HG03354 (cell line): ENCODE results near the gene PTGR2.
"Not testable (repeated sequence)": the region's sequence is repeated elsewhere in the genome, so short reads cannot be mapped to it uniquely, and the experiment has no call there.

Experiments used
- ATAC-seq: cut with Tn5 transposase; IDR thresholded peaks from one replicate; pipeline ENCODE4 v1.9.1; 2021; ENCODE audit warnings: mild to moderate bottlenecking; ENCODE audit not compliant: unreplicated experiment, poor library complexity, severe bottlenecking

PTGR2 gene

DNA sequence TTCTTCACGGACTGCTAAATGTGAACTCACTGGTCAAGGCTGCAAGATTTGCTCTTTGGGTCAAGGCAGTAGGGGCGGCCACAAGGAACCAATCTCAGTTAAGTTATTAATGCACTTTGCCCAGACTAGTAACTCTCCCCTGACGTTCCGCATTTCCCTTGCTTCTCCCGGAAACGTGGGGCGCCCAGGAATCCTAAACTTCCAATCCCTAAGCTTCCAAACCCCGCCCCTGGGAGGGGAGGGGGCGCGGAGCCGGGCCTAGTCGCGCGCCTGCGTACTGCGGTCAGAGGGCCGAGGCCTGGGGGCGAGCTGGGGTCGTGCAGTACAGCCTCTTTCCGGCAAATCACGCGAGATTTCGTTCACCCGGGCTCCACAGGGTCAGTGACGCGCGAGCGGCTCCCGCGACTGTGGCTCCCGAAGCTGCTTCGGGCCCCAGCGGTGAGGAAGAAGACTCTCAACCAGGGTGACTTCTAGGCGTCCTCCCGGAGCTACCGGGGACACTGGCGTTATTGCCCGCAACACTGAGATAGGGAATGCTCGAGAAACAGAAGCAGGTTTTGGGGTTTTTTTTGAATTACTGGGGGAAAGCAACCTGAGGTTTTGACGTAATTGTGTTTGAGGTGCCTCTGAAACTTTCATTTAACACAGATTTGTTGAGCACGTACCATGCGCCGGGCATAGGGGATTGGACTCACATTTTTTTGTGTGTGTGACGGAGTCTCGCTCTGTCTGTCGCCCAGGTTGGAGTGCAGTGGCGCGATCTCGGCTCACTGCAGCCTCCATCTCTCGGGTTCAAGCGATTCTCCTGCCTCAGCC lies at the start of gene PTGR2:
Gene PTGR2 (plus strand): TSS at position 265 of the 816 bp plus-strand sequence. CDS start 7,032 bp downstream, outside the sequence.
- peak; percentile 91 for ATAC-seq

DNA sequence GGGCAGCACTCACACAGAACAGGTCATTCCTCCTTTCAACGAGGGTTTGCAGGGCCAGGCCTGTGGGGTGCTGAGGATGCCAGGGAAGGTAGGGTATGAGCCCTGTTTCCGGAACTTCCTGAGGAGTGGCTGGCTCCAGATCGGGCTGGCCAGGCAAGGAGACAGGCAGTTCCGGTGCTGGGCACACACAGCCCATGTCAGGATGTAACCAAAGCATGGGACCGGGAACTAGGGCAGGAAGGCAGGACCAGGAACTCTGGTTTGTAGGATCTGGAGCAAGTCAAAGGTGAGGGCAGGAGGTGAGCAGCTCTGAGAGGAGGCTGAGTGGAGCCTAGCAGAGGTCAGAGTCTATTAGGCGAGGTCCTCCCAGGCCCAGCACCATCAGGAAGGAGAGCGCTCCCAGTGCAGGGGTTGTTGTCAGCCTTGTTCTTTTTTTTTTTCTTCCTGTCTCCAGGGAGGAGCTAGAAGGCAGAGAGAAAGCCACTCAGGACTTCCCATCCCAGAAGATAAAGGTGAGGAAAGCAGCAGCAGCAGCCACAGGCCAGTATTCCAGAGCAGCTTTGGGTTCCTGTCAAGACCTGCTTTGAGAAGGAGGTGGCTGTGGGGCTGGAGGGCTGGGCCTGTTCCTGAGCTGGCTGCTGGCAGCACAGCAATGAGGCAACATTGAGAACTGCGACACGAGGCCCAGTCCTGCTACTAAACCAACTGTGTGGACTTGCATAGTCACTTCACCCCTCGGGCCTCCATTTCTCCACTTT lies 49.0 kb upstream of the PTGR2 start:
- ATAC-seq, result no peak

DNA sequence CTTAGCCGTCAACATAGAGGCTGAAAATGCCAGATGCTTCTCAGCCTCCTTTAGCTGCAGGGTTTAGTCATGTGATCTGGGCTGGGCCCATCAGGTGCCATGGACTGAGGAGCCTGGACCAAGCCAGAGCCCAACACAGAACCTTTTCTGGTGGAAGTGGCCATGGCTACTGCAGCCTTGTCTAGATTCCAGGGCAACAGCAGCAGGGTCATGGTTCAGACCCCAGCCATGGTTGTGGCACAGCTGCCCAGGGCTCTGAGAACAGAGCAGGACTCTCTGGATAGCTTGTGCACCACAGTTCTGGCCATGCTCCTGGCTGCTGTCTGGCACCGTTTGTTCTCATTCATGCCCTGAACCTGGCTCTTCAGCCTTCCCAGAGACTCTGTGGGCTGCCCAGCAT lies 47.0 kb upstream of the PTGR2 start:
- no peak for ATAC-seq

DNA sequence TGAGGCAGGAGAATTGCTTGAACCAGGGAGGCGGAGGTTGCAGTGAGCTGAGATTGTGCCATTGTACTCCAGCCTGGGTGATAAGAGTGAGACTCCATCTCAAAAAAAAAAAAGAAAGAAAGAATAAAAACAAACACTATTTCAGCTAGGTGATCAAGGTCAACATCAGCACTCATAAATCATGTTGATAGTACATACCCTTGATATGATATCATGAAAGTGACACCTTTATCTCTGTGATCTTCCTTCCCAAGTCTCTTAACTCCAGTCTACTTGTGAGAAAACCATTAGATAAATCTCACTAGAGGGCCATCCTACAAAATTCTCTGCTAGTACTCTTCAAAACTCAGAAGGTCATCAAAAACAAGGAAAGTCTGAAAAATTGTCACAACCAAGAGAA lies 44.2 kb upstream of the PTGR2 start:
- ATAC-seq, result no peak

DNA sequence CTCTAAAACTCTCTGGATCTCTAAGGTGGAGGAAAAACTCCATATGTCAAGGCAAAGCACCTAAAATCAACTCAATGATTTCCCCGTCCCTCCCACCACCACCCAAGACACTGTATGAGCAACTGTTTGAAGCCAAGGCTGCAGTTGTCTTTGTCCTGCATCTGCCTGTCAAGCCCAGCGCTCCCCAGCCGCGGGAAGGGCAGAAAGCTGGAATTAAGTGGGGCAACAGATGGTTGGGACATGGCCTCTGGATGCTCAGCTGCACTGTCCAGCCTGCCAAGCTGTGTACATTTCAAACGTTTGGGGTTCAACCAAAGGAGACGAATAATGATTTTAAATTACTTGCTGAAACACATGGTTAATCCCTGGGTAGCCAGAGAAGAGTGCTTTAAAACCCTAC lies 42.2 kb upstream of the PTGR2 start:
- ATAC-seq, result no peak

DNA sequence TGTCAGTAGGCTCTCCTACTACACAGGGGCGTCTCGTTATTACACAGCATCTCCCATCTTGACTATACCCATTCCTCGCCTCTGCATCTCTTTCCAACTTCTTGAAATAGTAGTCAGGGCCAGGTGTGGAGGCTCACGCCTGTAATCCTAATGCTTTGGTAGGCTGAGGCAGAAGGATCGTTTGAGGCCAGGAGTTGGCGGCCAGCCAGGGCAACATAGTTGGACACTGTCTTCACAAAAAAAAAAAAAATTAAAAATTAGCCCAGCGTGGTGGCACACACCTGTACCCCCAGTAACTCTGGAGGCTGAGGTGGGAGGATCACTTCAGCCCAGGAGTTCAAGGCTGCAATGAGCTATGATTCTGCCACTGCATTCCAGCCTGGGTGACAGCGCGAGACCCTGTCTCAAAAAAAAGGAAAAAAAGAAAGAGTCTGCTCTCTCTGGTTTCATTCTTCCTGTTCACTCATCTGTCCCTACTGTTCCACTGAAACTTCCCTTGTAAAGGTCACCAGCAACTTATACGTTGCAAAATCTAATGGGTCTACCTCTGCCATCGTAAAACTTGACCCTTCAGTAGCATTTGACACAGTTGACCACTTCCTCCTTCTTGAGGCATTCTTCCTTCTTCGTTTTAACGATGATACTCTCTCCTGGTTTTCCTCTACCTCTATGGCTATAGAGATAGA lies 41.0 kb upstream of the PTGR2 start:
- ATAC-seq, result no peak

DNA sequence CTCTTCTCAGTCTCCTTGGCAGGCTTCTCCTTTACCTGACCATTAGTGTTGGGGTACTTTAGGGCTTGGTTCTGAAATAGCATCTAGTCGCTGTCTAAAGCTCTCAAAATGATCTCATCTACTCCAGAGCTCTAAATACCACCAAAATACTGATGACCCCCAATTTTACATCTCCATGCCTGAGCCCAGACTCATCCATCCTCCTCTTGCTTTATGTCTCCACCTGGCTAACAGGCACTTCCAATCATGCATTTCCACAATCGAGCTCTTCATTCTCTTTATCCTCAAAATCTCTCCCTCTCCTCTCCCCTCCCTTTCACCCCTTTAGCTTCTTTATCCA lies 40.5 kb upstream of the PTGR2 start:
- no peak for ATAC-seq

DNA sequence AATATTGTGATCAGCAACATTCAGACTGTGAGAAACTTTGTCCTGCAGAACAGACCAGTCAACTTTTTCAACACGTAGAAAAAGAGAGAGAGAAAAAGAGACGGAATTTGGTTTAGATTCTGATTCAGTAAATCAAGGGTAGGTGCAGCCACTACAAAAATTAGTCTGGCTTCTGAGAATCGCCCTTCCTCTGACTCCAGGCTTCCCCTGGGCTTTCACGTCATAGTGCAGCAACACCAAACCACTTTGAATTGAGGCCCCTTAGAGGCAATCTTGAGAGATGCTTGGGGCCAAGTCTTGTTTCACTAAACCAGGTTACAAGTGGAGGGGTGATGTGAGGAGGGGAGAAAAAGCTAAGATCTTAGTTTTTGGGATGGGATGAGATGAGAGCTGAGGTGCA lies 37.5 kb upstream of the PTGR2 start:
- no peak for ATAC-seq

DNA sequence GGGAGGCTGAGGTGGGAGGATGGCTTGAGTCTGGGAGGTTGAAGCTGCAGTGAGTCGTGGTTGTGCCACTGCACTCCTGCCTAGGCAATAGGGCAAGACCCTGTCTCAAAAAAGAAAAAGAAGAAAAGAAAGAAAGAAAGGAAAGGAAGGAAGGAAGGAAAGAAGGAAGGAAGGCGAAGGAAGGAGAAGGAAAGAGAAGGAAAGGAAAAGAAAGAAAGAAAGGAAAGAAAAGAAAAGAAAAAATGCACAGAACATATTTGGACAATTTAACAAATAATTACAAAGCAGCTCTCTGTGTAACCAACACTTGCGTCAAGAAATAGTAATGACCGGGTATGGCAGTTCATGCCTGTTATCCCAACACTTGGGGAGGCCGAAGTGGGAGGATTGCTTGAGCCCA lies 35.8 kb upstream of the PTGR2 start:
- ATAC-seq, result no peak

DNA sequence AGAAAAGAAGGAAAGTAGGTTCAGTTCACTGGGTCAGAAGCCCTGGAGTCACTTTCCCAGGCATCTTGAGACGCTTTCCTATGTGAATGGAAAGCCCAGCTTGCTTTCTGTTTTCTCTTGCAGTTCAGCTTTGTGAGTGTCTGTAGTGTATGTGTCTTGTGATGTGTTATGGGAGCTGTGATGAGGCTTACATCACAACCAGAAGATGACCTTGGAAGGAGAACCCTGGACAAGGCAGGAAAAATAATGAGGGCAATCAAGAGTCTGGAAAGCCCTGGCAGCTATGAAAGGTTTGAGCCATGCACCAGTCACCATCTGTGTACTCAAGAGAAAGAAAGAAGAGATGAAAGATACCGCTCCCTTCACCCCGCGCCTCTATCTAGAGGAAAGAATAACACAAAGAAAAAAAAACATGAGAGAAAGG lies 35.2 kb upstream of the PTGR2 start:
- no peak for ATAC-seq

DNA sequence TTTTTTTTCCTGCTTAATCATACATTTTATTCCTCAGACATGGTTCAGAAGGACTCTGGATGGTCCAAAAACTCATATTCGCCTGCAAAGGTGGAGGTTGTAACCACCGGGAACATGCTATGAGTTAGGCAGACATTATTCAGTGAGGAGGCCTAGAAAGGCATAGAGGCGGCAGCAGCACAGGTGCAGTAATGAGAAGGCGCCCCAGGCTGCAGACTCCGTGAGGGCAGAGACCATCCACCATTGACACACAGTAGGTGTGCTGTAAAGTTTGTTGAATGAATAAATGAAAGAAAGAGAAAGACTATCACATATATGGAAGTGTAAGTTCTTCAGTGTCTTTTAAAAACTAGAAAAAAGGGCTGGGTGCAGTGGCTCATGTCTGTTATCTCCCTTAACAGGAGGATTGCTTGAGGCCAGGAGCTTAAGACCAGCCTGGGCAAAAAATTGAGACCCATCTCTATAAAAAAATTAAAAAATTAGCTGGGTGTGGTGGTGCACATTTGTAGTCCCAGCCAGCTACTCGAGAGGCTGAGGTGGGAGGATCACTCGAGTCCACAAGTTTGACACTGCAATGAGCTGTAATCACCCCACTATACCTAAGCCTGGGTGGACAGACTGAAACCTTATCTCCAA lies 34.5 kb upstream of the PTGR2 start:
- ATAC-seq, result no peak

DNA sequence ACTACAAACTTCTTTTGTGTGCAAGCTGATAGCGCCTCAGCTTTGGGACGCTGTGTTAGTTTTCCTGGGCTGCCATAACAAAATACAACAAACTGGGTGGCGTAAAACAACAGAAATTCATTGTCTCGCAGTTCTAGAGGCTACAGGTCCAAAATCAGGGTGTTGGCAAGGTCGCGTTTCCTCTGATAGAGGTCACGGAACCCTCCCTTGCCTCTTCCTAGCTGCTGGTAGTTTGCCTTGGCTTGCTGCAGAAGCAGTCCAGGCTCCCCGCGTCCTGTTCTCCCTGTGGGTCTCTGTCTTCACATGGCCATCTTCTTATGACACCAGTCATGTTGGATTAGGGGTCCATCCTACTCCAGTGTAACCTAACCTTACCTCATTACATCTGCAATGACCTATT lies 32.8 kb upstream of the PTGR2 start:
- ATAC-seq, result no peak

DNA sequence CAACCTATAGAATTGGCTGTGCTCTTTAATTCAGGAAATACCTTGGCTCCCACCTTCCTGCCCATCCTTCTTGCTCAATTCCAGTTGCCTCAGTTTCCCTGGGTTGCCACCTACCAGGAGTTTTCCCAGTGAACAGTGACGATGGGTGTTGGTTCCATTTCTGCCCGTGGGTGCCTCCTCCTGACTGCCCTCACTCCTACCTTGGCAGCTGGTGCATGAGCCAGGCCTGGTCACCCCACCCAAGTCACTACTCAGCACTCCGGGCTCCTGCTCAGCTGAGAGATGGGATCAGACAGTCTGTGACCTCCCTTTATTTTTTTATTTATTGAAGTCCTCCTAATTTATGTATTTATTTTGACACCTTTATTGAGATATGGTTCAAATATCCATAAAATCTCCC lies 31.0 kb upstream of the PTGR2 start:
- no peak for ATAC-seq

DNA sequence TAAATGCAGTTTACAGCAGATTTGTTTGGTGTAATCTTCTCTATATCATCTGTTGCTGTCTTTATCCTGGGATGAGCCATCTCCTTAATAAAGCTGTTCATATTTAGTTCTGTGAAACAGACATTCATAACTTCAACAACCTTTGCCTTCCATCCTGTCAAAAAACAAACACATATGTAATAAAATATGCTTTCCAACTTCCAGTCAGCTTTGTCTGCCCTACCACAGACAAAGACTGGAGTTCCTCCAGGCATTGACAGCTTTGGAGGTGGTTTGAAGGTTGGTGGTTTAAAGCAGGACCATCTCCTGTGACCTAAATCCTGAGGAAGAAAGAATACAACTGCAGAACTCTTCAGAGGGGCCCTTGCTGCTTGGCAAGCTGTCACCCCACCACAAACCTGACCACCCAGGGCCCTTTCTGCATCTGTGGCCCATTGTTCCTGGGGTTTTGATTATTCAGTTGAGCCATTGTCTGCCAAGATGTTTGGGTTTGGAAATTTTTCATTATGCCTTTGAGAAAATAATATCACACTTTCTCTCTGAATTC lies 28.2 kb upstream of the PTGR2 start:
- no peak for ATAC-seq

DNA sequence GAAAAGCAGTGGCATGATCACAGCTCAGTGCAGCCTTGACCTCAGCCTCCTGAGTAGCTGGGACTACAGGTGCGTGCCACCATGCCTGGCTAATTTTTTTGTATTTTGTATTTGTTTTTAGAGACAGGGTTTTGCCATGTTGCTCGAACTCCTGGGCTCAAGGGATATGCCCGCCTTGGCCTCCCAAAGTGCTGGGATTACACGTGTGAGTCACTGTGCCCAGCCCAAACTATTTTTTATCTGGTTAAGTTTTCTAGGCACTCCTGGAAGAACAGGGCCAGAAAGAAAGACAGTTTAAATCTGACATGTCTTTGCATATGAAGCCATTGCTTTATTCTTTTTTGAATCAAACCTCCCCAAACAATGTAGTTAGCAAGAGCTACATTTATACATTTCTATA lies 27.5 kb upstream of the PTGR2 start:
- ATAC-seq, result no peak

DNA sequence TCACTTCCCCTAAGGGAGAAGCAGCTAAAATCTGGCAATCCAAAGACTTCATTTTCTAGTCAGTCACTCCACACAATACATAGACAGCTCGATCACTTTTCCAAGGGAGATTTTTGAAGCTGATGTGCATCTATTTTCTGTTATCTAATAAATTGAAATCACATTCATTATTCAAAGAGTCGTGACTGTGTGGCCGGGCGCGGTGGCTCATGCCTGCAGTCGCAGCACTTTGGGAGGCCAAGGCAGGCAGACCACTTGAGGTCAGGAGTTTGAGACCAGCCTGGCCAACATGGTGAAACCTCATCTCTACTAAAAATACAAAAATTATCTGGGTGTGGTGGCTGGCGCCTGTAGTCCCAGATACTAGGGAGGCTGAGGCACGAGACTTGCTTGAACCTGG lies 27.1 kb upstream of the PTGR2 start:
- ATAC-seq, result no peak

DNA sequence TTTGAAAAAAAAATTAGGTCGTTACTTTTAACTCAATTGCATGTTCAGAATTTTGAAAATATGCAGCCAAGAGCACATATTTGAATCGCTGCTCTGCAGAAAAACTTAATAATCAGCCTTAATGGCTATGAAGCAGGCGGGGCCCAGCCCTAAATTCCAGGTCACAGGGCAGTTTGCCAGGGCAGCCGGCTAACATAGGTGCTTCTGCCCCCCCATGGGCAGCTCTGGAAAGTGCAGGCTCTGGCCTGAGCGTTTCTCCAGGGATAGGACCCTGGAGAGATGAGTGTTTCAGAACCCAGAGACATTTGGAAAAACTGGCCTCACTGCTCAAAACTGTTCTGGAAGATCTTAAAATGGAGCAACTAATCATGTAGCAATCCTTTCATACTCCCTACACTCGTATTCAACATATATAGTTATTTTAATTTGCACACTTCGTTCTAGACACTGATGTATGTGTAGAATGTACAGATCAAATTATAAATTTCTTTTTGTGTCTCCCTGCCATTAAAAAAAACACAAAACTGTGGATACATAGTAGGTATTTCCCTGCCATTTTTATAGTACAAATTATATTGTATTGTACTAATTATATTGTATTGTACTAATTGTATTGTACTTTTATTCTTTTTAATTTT lies 26.0 kb upstream of the PTGR2 start:
- peak; percentile 67 for ATAC-seq

DNA sequence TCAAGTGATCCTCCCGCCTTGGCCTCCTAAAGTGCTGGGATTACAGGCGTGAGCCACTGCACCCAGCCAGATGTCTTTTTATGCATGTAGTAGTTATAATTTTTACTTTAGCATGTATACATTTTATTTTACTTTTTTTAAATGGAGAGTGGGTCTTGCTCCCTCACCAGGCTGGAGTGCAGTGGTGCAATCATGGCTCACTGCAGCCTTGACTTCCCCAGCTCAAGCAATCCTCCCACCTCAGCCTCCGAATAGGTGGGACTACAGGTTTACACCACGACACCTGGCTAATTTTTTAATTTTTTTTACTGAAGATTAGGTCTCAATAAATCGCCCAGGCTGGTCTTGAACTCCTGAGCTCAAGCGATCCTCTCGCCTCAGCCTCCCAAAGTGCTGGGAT lies 24.4 kb upstream of the PTGR2 start:
- ATAC-seq, result not testable (repeated sequence)

DNA sequence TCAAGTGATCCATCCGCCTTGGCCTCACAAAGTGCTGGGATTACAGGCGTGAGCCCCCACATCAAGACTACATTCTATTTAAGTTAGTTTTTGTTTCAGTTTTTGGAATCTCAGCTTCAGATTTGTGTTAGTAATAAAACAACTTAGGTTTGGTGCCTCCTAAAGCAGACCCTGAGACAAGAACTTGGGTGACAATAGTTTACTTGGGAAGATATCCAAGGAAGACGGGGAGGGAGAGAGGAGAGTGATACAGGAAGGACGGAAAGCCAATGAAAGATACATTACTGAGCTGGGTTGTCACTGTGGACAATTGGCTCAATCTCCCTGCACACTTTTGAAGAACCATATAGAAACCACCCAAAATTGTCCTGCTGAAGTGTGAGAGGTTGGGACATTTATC lies 22.6 kb upstream of the PTGR2 start:
- no peak for ATAC-seq
